GM12864 (cell line): ENCODE measurements around the gene ZNF688.
A peak's percentile ranks its signal among the peaks of the same experiment; 100 is the strongest.

Experiments
- DNase-seq: peaks from one replicate; pipeline ENCODE4 v3.0.0-alpha.2; 2011; ENCODE audit warnings: low read depth
- H3K4me3 ChIP-seq: 2 replicates; pipeline ENCODE4 v1.5.1; 2011; ENCODE audit warnings: mild to moderate bottlenecking, low read depth, low read length, control low read depth
- TF ChIP-seq, protein P1 (sequence below): IDR thresholded peaks from 2 replicates; pipeline ENCODE4 v1.5.1; 2011; ENCODE audit warnings: low read depth, mild to moderate bottlenecking, moderate library complexity, low read length, control low read depth, inconsistent platforms; ENCODE audit errors: missing control alignments

Gene ZNF688

GRCh38 chr16:30585022-30585399 is 13.5 kb upstream of the ZNF688 start:
- peak overlapping the region; percentile 62 for H3K4me3 ChIP-seq
- TF ChIP-seq, protein P1, sequence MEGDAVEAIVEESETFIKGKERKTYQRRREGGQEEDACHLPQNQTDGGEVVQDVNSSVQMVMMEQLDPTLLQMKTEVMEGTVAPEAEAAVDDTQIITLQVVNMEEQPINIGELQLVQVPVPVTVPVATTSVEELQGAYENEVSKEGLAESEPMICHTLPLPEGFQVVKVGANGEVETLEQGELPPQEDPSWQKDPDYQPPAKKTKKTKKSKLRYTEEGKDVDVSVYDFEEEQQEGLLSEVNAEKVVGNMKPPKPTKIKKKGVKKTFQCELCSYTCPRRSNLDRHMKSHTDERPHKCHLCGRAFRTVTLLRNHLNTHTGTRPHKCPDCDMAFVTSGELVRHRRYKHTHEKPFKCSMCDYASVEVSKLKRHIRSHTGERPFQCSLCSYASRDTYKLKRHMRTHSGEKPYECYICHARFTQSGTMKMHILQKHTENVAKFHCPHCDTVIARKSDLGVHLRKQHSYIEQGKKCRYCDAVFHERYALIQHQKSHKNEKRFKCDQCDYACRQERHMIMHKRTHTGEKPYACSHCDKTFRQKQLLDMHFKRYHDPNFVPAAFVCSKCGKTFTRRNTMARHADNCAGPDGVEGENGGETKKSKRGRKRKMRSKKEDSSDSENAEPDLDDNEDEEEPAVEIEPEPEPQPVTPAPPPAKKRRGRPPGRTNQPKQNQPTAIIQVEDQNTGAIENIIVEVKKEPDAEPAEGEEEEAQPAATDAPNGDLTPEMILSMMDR: no peak
- no peak for DNase-seq

DNA sequence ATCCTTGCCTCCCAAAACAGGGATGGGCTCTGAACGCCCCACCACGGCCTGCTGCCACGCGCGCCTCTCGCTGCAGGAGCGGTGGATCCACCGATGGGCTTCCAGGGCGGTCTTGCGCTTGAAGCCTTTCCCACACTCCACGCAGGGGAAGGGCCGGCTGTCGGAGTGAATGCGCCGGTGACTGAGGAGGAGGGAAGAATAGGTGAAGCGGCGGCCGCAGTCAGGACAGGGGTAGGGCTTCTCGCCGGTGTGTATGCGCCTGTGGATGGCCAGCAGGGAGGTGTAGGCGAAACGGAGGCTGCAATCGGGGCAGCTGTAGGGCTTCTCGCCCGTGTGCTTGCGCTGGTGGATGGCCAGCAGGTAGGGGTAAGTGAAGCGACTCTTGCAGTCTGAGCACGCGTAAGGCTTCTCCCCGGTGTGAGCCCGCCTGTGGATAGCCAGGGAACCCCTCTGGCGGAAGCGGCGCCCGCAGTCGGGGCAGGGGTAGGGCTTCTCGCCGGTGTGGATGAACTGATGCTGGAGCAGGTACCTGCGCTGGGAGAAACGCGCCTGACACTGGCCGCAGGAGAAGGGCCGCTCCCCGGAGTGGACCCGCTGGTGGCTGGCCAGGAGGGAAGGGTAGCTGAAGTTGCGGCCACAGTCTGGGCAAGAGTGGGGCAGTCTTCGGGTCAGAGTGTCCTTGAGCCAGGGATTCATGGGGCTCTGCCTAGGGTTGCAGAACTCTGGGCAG is 11.3 kb upstream of the ZNF688 start:
- no peak for DNase-seq
- H3K4me3 ChIP-seq: no peak overlapping the region
- TF ChIP-seq, protein P1: no peak

DNA sequence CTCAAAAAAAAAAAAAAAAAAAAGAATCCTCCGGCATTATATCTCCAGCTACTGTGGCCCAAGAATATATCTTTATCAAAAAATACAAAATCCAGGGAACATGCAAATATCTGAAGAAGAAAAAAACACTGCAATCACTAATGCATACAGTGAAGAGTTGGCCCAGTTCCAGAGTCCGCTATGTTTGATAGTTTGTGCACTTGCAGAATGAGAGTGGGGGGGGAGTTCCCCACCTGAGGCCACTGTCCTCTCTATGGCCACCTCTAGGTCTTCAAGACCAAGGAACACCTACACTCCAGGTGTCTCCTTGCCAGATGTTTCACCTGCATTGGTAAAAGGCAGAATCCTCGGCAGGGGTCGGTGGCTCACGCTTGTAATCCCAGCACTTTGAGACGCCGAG is 9.9 kb upstream of the ZNF688 start:
- no peak overlapping the region for H3K4me3 ChIP-seq
- no peak for DNase-seq
- TF ChIP-seq, protein P1: no peak

GRCh38 chr16:30574678-30575077 is 3.2 kb upstream of the ZNF688 start:
- DNase-seq: no peak
- H3K4me3 ChIP-seq: no peak overlapping the region
- TF ChIP-seq, protein P1: no peak

DNA sequence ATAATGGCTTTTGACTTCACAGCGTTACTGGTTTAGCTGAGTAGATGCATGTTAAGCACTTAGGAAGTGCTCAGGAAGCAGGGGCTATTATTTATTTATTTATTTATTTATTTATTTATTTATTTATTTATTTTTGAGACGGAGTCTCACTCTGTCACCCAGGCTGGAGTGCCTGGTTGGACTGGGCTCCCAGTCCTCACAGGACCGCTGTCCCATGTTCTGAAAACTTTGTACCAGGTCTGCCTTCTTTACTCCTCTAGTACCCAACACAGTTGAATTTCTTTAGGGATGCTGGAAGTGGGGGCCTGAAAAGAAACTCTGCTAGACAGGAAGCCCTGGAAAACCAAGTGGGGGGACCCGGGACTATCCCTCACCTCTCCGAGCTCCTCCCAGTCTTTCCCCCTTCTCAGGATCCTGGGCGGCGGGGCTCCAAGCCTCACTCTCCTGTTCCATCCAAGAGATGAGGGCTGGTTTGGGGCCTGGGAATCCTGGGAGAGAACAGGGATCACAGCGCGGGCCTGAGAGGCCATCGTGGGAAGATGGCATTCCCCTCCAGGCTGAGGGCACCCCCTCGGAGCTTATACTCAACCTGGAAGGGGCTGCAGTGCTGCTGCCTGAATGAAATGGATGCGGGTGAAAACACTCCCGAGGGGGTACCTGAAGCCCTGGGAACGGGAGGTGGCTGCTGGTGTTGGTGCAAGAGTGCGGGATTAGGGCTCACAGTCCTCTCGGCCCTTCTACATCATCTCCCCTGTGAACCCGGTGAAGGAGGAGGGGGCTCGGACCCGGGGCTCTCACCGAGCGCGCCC is 674 bp downstream of the ZNF688 start:
- DNase-seq: no peak
- H3K4me3 ChIP-seq: peak overlapping the region; percentile 58
- TF ChIP-seq, protein P1: no peak

DNA sequence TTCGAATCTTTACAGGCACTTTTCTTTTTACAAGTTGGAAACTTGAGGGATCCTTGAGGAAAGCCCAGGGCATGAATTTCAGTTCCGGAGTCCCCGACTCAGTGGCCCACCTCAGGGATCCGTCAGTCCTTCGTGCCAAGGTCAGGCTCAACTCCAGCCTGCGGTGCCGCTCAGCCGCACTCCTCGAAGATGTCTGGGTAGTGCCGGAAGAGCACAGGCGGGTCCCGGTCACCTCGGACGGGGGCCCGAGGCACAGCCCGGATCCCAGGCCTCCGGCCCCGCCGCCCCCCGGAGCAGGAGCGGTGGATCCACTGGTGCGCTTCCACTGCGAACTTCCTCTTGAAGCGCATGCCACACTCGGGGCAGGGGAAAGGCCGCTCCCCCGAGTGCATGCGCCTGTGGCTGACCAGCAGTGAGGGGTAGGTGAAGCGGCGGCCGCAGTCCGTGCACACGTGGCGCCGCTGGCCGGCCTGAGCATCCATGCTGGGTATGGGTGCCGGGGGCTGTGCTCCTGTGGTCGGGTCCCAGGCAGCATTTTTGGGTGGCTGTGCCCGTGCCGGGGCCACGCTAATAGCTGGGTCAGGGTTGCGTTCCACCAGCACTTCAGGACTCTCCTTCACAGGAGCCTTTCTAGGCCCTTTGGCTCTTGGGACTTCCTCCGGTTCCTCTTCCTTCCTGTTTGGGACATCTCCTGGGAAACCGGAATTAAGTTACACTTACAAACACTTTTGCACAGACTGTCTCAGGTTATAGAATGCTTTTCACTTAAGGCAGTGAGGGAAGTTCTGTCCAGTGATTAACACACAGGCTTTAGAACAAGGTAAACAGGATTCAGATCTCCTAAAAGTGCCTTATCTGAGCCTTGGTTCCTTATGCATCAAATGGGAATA is 1.5 kb downstream of the ZNF688 start:
- no peak overlapping the region for H3K4me3 ChIP-seq
- DNase-seq: no peak
- TF ChIP-seq, protein P1: no peak
